ENCODE measurements around the gene TREX2.

The TREX2 gene

GRCh38 chrX:153475751-153476281 lies 30.0 kb upstream of the TREX2 start:
- DNase-seq (ENCODE audit: low read depth): no peak

- DNase-seq (ENCODE audit: low read depth): no peak
Measured at GRCh38 chrX:153475271-153475670, 29.4 kb upstream of the TREX2 start.

- peak; percentile 35 for DNase-seq (ENCODE audit: low read depth)
Measured at GRCh38 chrX:153474718-153475117, 28.9 kb upstream of the TREX2 start.

DNA sequence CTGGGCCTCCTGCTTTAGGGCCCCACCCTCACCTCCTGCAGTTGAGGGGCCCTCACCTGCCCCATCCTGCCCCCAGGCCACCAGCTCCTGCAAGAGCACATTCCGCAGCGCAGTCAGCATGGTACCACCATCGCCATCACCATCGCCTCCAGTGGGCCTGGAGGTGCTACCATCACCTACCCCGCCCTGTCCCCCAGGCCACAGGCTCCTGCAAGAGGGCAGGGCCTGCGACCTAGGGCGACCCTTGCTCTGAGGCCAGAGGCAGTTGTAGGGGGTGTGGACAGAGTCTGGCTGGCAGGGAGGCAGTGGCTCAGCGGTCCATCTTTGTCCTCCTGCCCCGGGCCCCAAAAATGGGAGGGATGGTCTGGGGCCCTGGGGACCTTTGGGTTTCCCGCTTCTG lies 28.4 kb upstream of the TREX2 start:
- DNase-seq (ENCODE audit: low read depth): no peak

DNA sequence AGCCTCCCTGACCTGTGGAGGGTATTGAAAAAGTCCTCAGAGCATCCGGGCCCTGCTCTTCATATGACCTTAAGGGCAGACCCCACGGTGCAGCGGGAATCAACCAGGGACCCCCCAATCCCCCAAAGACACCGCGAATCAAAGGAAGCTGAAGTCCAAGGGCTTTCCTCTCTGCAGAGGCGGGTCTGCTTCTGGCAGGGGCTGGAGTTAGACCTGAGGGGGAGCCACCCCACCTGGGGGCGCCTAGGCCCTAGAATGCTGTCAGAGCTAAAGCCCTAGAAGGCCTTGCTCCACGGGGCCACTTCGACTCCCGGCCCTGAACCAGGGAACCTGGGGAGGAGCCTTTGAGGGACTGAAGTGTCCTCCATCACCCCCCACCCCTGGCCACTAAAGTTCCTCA lies 27.3 kb upstream of the TREX2 start:
- DNase-seq (ENCODE audit: low read depth): no peak

GRCh38 chrX:153471663-153472280 lies 25.9 kb upstream of the TREX2 start:
- DNase-seq (ENCODE audit: low read depth): no peak

- DNase-seq (ENCODE audit: low read depth): peak; percentile 85
Measured at GRCh38 chrX:153470411-153471363, 24.8 kb upstream of the TREX2 start, which contains the start of gene HAUS7. TSS of gene HAUS7 (minus strand) at chrX:153470576. CDS start at chrX:153470557, 19 bp downstream.

DNA sequence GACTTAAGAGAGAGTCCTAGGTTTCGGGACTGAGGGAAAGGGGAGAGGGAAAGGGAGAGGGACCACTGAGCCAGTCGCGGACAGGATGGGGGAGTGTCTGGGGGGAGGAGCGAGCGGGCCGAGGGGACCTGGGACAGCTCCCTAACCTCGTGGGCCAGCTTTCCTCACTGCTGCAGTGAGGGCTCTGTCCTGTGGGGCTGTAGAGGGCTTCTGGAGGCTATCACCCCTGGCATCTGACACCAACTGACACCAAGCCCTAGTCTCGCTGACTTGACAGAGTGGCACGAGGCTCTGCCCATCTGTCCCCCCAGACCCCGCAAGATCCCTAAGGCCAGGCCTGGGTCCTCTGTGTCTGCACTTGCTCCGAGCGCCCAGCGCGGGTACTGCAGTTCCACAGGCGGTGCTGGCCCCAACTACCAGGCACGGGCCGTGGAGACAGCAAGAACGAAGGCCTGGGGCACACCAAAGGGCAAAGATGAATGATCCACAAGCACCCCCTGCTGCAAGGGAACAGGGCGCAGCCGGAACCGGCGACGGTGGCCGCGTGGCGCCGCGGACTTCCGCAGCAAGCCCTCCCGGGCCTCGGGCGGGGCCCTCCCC lies 24.1 kb upstream of the TREX2 start:
- no peak for DNase-seq (ENCODE audit: low read depth)

- DNase-seq (ENCODE audit: low read depth): no peak
Measured at GRCh38 chrX:153468008-153468580, 22.2 kb upstream of the TREX2 start.

DNA sequence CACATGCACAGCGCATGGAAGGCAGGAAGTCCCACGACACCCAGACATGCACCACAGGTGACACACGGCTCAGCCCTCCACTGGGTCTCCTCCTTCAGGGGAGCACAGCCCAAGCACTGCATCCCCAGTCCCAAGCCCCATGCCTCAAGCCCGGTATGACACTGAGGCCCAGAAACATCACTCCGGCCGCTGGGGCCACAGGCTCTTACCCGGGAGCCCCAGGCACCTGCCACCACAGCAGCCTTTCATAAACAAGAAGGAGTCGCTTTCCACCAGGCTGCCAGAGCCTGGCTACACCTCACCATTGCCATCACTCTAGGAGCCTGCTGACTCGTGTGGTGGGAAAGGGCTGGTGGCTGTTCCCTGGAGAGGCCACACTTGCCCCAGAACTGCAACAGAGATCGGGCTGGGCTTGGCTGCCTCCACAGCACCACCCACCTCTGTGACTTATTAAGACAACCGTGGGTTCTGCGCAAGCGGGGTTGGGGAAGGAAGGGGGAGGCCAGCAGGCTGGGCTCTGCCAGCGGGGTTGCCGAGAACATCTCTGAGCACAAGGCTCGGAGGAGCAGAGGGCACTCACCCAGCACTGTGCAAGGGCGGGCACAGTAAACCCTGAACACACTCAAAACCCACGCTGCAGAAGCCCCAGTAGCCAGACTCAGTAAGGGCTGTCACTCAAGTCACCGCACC lies 20.0 kb upstream of the TREX2 start:
- no peak for DNase-seq (ENCODE audit: low read depth)

GRCh38 chrX:153464116-153464515 lies 18.3 kb upstream of the TREX2 start:
- DNase-seq (ENCODE audit: low read depth): no peak

- no peak for DNase-seq (ENCODE audit: low read depth)
Measured at GRCh38 chrX:153463556-153463955, 17.7 kb upstream of the TREX2 start.

DNA sequence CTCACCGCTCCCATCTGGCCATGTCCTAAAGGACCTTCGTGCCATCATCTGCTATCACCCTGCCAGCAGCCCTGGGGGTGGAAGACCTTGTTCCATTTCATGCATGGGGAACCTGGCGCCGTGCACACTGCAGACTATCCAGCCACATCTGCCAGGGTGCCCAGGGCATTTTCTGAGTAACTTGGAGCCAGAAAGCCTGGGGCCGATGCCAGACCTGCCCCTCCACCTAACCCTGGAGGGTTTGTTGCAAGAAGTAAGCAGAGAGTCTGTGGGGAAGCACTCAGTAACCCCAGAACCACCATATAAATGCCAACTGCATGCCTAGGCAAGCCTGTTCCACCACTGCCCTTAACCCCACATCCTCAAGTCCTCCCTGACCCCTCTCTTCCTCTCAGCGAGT lies 17.2 kb upstream of the TREX2 start:
- DNase-seq (ENCODE audit: low read depth): no peak

- DNase-seq (ENCODE audit: low read depth): no peak
Measured at GRCh38 chrX:153462291-153462690, 16.4 kb upstream of the TREX2 start.

DNA sequence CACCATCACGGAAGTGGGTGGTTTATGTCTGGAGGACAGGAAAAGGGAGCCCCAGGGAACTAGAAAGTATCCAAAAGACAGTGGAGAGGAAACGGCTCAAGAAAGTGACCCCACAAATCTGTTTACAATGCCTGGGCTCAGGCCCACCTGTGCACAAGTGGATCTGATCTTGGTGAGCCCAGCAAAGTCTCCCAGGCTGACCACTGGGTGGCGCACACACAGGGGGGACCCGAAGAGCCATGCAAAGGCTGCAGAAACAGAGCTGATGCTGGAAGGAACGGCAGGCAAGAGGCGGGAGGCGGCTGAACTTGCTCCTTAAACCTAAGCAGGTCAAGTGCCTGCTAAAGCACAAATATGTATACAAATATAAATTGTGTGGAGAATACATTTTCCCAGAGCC lies 15.0 kb upstream of the TREX2 start:
- peak; percentile 41 for DNase-seq (ENCODE audit: low read depth)

- DNase-seq (ENCODE audit: low read depth): no peak
Measured at GRCh38 chrX:153459986-153460385, 14.1 kb upstream of the TREX2 start.

DNA sequence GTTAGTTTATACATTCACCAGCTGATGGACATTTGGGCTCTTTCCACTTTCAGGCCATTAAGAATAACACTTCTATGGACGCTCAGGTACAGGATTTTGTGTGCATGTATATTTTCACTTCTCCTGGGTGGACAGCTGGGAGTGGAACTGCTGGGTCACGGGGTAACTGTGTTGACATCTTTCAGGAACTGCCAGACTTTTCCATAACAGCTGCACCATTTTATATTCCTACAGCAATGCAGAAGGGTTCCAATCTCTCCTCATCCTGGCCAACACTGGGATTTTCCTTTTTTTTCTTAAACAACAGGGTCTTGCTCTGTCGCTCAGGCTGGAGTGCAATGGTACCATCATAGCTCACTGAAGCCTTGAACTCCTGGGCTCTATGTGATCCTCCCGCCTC lies 12.6 kb upstream of the TREX2 start:
- no peak for DNase-seq (ENCODE audit: low read depth)

- no peak for DNase-seq (ENCODE audit: low read depth)
Measured at GRCh38 chrX:153457827-153458466, 12.1 kb upstream of the TREX2 start.

DNA sequence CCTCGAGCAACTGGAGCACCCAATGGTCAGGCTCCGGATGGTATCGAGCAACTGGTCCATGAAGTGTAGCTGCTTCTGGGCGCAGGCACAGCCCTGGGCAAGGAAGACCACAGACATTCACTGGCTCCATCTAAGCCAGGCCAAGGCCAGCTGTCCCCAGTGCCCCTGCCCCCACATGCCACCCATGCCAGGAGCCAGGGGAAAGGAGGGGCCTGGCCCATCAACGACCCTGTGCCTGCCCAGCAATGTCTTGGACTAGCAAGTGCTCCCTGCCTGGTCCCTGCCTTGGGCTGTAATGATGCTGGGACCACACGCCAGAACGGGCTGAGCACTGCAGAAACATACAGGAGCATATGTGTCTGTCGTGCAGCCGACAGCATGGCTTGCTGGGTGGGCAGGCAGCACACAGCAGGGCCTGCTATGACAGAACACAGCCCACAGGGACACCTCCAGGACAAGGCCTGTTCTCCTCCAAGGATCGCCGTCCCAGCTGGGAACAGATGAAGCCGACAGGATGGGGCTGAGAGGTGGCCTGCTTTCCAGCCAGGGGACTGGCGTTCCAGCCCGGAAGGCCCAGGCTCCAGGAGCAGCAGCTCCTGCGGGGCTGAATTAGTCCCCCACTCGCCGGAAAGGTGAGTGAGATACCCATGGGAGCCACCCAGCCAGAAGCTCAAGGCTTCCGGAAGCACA lies 11.4 kb upstream of the TREX2 start:
- DNase-seq (ENCODE audit: low read depth): no peak

- no peak for DNase-seq (ENCODE audit: low read depth)
Measured at GRCh38 chrX:153456704-153457103, 10.8 kb upstream of the TREX2 start.

DNA sequence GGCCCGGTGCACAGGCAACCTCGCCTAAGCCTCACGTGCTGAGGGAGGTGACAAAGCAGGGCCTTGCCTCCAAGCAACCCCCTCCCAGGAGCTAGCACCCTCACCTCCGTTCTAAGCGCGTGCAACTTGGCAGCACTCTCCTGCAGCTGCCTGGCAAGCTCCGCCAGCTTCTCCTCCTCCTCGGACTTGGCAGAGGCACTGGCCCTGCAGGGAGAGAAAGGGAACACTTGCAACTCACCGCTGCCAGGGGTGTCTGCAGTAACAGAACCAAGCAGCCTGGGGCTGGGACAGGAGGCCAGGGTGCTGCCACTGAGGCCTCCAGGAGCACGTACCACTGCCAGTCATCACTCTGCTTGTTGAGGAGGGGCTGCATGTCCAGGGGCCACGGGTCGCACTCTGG lies 10.3 kb upstream of the TREX2 start:
- DNase-seq (ENCODE audit: low read depth): no peak

Measured in activated T-cell treated with anti-CD3 and anti-CD28 coated beads for 1 hour (primary cell).